Stimulated activated naive CD8-positive, alpha-beta T cell treated with anti-CD3 and anti-CD28 coated beads, Interleukin-15, amount 100 ng/mL, for 72 hours (primary cell): ENCODE data around the gene RNF11.

Source experiments
- ATAC-seq: fragments of 150-1000 bp; cut with Tn5 transposase; 2 replicates; pipeline ENCODE4 v1.10.0; 2021; ENCODE audit warnings: mild to moderate bottlenecking, moderate library complexity
- DNase-seq, 2 donors: peaks; one replicate each; pipeline ENCODE4 v3.0.0; 2021 to 2022
- H3K27ac Mint-ChIP-seq, 2 donors: one replicate each; pipeline ENCODE4 v1.8.0; 2022; ENCODE audit warnings: mild to moderate bottlenecking in 2 of 2, mixed read lengths in 2 of 2, moderate library complexity in 2 of 2
- H3K27me3 Mint-ChIP-seq: one replicate; pipeline ENCODE4 v1.8.0; 2022; ENCODE audit warnings: mixed read lengths
- H3K4me1 Mint-ChIP-seq: one replicate; pipeline ENCODE4 v1.8.0; 2022; ENCODE audit warnings: mild to moderate bottlenecking, mixed read lengths
- H3K4me3 Mint-ChIP-seq, 2 donors: one replicate each; pipeline ENCODE4 v1.8.0; 2022; ENCODE audit warnings: mild to moderate bottlenecking in 2 of 2, mixed read lengths in 2 of 2, moderate library complexity in 1 of 2
- H3K9me3 Mint-ChIP-seq, 2 donors: one replicate each; pipeline ENCODE4 v1.8.0; 2022; ENCODE audit warnings: mixed read lengths in 2 of 2

The RNF11 gene

DNA sequence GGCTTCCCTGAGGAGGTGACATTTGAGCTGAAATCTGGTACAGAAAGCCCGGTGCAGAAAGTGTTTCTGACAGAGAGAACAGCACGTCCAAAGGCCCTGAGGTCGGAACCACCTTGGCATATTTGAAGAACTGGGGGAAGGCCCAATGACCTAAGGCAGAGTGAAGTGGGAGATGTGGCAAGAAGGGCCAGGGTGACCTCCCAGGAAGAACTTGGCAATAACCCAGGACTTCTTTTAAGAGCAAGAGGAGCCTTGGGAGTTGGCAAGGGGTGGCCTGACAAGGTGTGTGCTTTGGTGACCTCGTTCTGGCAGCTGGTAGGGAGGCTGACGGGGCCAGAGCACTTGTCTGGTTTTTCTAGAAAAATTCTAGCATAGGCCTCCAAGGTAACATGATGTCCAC is 70.9 kb downstream of the RNF11 start:
- Mint-ChIP-seq H3K4me1 (peaks cover 36% of the 10 kb centered on the region), H3K27me3 (no peaks in the 10 kb centered on the region), H3K9me3 (no peaks in the 10 kb centered on the region), H3K4me3 (no peak overlapping the region), H3K27ac (no peak overlapping the region)
- ATAC-seq, result no peak
- DNase-seq, result no peak

DNA sequence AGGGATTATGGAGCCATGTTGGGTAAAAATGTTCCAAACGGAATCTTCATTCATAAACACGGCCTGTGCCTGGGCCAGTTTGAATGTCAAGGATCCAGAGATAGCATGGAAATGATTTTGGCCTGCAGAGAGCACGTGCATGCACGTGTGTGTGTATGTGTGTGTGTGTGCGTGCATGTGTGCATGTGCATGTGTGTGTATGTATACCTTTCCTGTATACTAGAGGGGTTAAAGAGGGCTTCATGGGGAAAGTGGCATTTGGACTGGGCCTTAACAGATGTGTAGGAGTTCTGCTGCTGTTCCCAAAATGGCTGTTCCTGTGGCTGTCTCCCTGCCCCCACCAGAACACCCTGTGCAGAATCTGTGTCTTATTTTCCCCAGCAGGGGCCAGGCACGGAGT is 72.6 kb downstream of the RNF11 start:
- ATAC-seq (no peak), DNase-seq (no peak)
- Mint-ChIP-seq H3K27me3 (no peaks in the 10 kb centered on the region), H3K27ac (no peak overlapping the region), H3K4me3 (no peak overlapping the region), H3K4me1 (peaks cover 30% of the 10 kb centered on the region), H3K9me3 (no peaks in the 10 kb centered on the region)

DNA sequence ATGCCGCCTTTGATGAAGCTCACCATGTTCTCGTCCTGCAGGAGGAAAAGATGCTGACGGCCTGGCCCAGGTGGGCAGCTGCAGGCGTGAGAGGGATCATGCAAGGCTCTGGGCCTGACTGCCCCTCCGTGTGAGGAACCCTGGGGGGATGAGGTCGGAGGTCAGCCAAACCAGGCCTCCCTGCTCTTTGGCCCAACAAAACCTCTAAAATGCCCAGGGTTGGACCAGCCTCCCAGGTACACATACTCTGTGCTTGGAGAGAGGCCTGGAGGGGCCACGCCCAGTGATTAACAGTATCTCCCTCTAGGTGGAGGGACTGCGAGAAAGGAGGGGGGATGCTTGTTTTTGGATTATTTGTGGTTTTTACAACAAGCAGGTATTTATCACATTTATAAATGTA is 73.2 kb downstream of the RNF11 start:
- ATAC-seq, result no peak
- Mint-ChIP-seq H3K4me3 (no peak overlapping the region), H3K27ac (no peak overlapping the region), H3K9me3 (no peaks in the 10 kb centered on the region), H3K27me3 (no peaks in the 10 kb centered on the region), H3K4me1 (peaks cover 30% of the 10 kb centered on the region)
- DNase-seq, result no peak

DNA sequence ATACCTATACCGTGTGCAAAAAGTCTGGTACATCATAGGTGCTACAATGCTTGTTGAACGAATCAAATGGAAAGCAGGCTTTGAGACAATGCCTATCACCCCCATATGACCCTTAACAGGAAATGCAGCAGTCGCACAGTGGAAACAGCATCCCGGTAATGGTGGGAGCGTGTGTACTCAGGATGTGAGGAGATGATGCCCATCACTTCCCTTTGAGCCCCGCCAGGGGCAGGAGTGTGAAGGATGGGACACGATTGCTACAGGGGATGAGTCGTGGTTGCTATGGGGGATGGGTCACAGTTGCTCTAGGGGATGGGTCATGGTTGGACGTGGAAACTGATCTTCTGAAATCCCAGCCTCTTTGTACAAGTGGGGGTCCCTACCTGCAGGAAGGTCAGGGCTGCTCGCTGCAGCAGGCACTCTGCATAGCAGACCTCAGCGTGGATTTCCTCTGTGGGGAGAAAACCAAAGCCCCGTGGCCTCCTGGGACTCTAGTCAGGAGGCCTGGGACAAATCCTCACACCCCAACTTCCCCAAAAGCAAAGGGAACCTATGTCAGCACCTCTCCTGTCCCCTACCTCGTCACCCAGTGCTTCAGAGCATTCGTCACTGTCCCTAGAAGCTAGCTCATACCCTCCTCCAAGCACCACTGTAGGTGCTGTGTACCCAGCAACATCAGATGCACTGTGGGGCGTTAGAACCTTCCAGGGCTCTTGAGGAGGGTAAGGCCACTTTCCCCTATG is 75.0 kb downstream of the RNF11 start:
- DNase-seq (no peak), ATAC-seq (no peak)
- Mint-ChIP-seq H3K4me3 (no peak overlapping the region), H3K27ac (peak overlapping the region in 1 of 2 donors; percentile 30), H3K9me3 (no peaks in the 10 kb centered on the region), H3K4me1 (peaks cover 37% of the 10 kb centered on the region), H3K27me3 (no peaks in the 10 kb centered on the region)

DNA sequence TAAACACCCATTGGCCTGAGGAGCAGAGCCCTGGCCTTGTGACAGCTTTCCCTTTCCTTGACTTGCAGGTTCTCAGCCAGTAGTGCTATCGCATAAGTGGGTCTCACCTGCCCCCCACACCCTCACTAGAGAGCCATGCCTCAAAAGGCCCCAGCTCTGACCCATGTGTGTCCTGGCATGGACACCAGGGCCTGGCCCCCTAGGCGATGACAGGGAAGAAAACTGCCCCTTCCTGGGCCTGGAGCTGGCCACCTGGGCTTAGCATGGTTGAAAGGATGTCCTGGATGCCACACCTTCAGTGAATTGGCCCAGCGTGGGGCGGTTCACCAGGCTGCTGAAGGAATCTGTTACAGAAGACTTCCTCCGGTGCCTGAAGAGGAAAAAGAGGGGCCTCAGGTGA is 75.8 kb downstream of the RNF11 start:
- Mint-ChIP-seq H3K27me3 (no peaks in the 10 kb centered on the region), H3K4me3 (no peak overlapping the region), H3K27ac (no peak overlapping the region), H3K9me3 (no peaks in the 10 kb centered on the region), H3K4me1 (peaks cover 37% of the 10 kb centered on the region)
- ATAC-seq (no peak), DNase-seq (no peak)

DNA sequence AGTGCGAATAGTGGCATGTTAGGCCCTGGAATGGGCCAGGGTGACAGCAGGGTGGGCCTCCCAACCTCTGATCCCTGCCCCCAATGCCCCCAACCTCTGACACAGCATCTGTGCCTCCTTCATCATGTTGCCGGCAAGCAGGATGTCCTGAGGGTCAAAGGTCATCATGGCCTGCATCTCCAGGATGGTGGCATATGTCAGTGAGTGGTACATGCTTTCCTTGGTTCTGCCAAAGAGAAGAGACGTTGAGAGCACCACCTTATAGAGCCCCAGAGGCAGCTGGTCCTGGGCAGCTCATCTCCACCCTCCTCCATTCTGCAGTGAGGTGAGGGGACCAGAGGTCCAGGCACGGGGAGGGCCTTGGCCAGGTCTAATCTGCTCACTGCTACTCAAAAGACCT is 76.6 kb downstream of the RNF11 start:
- ATAC-seq, result no peak
- no peaks in the 10 kb centered on the region for H3K27me3 Mint-ChIP-seq
- H3K4me3 Mint-ChIP-seq, result no peak overlapping the region
- H3K4me1 Mint-ChIP-seq, result peaks cover 37% of the 10 kb centered on the region
- no peak overlapping the region for H3K27ac Mint-ChIP-seq
- DNase-seq, result no peak
- H3K9me3 Mint-ChIP-seq, result no peaks in the 10 kb centered on the region

DNA sequence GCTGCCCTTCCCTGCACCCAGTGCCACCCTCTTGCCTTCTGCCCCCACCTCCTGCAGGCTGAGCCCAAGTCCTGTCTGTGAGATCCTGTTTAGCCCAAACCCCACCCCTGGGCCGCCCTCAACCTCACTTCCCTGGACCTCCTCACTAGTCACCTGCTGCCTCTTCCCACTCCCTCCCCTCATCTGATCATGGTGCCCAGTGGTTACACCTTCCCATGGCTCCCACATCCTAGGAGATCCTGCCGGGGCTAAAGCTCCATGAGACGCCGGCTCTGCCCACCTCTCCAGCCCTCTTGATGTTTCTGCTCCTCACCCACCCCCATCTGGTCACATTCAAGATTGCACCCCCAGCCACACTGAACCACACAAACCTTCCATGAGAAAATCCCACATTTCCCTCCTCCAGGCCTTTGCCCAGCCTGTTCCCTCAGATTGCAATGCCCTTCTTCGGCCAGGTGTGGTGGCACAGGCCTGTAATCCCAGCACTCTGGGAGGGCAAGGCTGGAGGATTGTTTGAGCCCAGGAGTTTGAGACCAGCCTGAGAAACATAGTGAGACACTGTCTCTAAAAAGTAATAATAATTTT is 77.3 kb downstream of the RNF11 start:
- no peaks in the 10 kb centered on the region for H3K9me3 Mint-ChIP-seq
- ATAC-seq (no peak), DNase-seq (no peak)
- no peak overlapping the region for H3K27ac Mint-ChIP-seq
- H3K4me1 Mint-ChIP-seq, result peaks cover 37% of the 10 kb centered on the region
- no peaks in the 10 kb centered on the region for H3K27me3 Mint-ChIP-seq
- no peak overlapping the region for H3K4me3 Mint-ChIP-seq

DNA sequence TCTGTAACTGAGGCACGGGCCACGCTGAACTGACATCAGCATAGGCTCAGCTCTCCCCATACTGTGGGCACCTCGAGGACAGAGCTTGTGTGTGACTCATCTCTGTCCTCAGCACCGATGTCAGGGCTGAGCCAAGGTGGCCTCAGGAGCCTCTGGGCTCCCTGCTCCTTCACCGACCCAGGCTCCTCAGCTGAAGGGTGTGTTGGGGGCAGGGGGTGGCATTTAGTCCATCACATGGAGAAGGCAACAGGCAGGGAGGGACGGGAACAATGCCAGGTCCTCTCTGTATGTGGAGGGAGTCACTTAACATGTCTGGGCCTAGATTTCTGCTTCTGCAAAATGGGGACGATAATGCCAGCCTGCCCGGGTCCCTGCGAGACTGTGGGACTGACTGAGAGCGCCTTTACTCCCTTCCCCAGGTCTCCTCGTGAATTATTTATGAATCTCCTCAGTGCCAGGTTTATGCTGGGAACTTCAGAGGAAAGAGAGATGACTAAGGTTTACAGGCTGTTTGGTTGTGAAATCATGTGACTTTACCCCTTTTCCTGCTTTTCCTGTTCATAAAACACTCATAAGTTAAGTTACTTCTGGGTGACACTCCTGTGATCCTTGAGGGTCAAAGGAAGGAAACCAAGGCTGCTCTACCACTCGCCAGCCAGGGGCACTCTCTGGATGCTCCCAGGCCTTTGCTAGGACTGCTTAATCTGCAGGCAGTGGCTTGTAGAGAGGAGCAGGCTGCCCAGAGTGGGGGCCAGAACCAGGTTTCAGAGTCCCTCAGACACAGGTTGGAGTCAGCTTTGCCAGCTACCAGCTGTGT is 78.1 kb downstream of the RNF11 start:
- Mint-ChIP-seq H3K27ac (peak overlapping the region; percentile 50 to 64), H3K4me1 (peaks cover 37% of the 10 kb centered on the region), H3K27me3 (no peaks in the 10 kb centered on the region), H3K9me3 (no peaks in the 10 kb centered on the region), H3K4me3 (no peak overlapping the region)
- DNase-seq (no peak), ATAC-seq (peak; percentile 72)

DNA sequence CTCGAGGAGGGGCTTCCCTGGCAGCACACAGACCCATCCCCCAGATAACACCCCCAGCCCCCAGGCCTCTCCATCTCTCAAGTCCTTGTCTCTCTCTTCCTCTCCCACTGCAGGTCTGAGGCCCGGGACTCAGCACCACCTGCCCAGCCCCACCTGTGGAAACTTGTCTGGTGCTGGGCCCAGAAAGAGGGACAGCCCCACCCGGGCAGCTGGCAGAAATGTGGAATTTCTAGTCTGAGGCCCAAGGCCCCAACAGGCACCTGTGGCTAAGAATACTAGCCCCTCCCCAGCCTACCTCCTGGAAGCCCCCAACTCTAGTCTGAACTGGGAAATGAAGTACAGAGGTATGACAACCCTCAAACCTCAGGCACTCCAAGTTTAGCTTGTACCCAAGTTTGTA is 78.9 kb downstream of the RNF11 start:
- H3K27ac Mint-ChIP-seq, result peak overlapping the region in 1 of 2 donors; percentile 72
- peaks cover 37% of the 10 kb centered on the region for H3K4me1 Mint-ChIP-seq
- DNase-seq, result no peak
- no peaks in the 10 kb centered on the region for H3K9me3 Mint-ChIP-seq
- H3K27me3 Mint-ChIP-seq, result no peaks in the 10 kb centered on the region
- H3K4me3 Mint-ChIP-seq, result no peak overlapping the region
- ATAC-seq, result no peak

DNA sequence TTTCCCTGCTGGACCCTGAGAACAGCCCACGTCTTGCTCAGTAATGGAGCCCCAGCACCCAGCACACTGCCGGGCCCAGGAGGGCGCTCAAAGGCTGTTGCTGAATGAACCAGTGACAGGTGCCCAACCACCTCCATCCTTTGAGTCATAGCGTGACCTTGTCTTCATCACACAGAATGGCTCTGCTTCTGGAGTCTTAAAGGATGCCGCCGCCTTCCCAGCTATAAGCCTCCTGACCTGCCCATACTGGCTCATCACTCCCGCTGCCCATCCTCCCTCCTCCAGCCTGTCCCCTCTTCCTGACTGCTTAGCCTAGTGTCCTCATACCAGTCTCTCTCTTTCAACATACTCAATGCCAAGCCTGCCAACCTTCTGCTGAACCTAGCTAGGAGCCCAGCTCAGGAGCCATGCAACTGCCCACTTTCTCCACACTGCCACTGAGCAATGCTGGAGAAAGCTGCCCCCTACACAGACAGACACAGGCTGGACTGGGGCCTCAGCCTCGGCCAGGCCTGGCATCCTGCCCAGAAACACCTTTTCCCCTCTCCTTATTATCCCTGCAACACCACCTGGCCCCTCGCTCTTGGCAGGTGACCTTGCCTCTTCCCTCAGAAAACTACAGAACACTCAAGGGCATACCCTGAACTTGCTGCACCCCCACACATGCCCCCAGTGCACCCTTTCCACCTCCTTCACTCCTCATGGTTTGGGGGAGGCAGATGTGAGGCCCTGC is 80.2 kb downstream of the RNF11 start:
- Mint-ChIP-seq H3K27ac (no peak overlapping the region), H3K27me3 (no peaks in the 10 kb centered on the region), H3K4me3 (no peak overlapping the region), H3K9me3 (no peaks in the 10 kb centered on the region), H3K4me1 (peaks cover 28% of the 10 kb centered on the region)
- ATAC-seq (peak; percentile 35), DNase-seq (no peak)

DNA sequence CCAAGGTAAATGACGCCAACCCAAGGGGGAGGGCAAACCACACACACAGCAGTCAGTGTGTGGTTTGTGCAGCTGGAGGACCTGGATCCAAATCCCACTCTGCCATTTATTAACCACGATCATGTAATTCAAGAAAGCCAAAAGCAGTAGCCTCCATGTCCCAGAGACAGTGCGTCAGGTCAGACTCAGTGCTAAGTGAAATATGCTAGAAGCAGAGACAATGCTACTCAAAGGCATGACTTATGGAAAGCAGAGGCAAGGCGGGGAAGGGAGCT is 80.7 kb downstream of the RNF11 start:
- Mint-ChIP-seq H3K27ac (peak overlapping the region in 1 of 2 donors; percentile 7), H3K4me3 (no peak overlapping the region), H3K4me1 (peaks cover 25% of the 10 kb centered on the region), H3K27me3 (no peaks in the 10 kb centered on the region), H3K9me3 (no peaks in the 10 kb centered on the region)
- ATAC-seq (no peak), DNase-seq (no peak)

DNA sequence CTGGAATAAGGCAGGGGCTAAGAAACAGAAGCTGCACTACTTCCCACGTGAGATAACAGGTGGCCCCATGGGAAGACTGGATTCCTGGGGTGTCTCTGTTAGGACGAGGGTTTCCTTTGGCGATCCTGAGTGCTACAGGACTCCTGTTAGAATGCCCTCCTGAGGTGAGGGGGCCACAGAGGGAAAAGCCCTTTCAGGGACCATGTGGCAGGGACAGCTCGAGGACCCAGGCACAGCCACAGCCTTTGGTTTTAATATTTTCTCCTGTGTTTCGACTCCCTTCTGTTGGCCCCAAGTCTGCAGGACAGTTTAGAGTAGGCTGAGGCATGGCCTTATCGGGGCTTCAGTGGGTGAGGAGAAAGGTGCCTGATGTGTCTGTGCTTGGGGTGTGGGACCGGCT is 81.7 kb downstream of the RNF11 start:
- Mint-ChIP-seq H3K27me3 (no peaks in the 10 kb centered on the region), H3K27ac (peak overlapping the region in 1 of 2 donors; percentile 43), H3K4me1 (peaks cover 25% of the 10 kb centered on the region), H3K4me3 (no peak overlapping the region), H3K9me3 (no peaks in the 10 kb centered on the region)
- DNase-seq (no peak), ATAC-seq (no peak)

DNA sequence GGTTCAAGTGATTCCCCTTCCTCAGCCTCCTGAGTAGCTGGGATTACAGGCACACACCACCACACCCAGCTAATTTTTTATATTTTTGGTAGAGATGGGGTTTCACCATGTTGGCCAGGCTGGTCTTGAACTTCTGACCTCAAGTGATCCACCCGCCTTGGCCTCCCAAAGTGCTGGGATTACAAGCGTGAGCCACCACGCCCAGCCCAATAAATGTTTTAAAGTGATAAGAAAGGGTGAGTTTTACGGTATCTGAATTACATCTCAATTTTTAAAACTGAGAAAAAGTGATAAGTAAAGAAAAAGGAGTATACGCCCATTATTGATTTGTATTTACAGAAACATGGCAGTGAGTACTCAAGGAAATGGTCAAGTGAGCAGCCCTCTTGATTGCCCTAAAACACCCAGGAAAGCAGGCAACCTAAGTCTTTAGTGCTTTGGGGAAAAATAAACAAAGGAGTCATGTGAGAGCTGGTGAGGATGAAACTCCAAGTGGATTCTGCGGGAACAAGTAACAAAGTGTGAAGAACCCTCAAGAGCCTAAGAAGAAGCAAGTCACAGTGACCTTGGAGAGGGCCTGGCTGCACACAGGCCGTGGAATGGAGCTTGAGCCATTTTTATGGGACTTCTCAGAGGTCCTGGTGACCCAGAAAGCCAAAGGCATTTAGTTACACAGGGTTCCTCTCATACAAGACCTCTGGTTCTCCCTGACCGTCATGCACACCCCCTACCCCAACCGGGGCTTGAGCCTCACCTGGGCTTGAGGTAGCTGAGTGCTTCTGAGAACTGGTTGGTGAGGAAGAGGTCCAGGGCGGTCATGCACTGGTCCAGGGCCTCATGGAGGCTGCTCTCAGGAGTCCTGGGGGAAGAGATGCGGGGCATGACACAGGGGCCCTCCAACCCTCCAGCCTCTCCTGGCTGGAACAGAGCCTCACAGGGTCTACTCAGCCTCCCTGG is 85.2 kb downstream of the RNF11 start:
- Mint-ChIP-seq H3K9me3 (no peaks in the 10 kb centered on the region), H3K27me3 (peaks cover 6% of the 10 kb centered on the region), H3K4me3 (no peak overlapping the region), H3K4me1 (no peaks in the 10 kb centered on the region), H3K27ac (no peak overlapping the region)
- ATAC-seq (peak; percentile 15), DNase-seq (no peak)

DNA sequence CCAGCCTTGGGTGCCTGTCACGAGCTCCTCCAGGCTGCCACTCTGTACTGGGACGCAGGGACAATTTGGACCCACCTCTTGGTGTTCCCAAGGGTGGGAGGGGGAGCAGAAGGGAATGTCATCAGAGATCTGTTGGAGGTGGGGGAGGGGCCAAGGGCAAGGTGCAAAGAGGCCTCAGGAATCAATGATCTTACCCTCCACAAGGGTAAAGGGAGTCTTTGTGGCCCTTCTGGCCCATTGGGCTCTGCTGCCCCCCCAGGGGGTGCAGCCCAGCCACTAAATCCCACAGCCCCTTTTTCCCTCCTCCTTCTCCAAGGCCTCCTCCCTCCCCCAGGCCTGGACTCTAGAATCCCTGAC is 85.8 kb downstream of the RNF11 start:
- no peaks in the 10 kb centered on the region for H3K9me3 Mint-ChIP-seq
- no peak overlapping the region for H3K27ac Mint-ChIP-seq
- peaks cover 13% of the 10 kb centered on the region for H3K27me3 Mint-ChIP-seq
- H3K4me3 Mint-ChIP-seq, result no peak overlapping the region
- no peaks in the 10 kb centered on the region for H3K4me1 Mint-ChIP-seq
- DNase-seq, result no peak
- ATAC-seq, result no peak
